CD4-positive, alpha-beta T cell treated with Interleukin-1 beta for 1 hour (primary cell): ENCODE results near the gene OR2AJ1.

Experiments used
- DNase-seq, 2 donors: peaks; one replicate each; pipeline ENCODE4 v3.0.0-alpha.2; 2020 to 2022

The OR2AJ1 gene

DNA sequence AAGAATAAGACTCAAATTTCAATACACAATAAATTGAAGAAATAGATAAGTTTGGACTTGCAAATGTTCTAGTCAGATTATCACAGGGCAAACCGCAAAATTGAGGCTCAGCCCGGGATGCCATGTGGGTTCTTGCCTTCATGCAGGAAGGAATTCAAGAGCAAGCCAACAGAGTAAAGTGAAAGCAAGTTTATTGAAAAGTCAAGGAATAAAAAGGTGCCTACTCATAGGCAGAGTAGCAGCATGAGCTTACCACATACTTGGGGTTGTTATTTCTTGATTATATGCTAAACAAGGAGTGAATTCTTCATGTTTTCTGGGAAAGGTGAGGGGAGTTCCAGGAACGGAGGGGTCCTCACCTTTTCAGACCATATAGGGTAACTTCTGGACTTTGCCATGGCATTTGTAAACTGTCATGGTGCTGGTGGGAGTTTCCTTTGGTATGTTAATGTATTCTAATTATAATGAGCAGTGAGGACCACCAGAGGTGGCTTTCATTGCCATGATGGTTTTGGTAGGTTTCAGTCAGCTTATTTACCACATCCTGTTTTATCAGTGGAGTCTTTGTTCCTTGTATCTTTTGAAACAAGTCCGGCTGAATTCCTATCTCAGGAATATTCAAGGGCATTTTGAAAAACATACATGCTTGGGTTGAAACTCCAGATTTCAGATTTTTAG lies 38.4 kb downstream of the OR2AJ1 start:
- DNase-seq, result no peak

- DNase-seq, result no peak
Measured at GRCh38 chr1:247964933-247965332, 40.2 kb downstream of the OR2AJ1 start, which contains the start of gene OR2AK2. OR2AK2 (plus strand) TSS chr1:247965233; CDS start chr1:247965377, 144 bp downstream.

DNA sequence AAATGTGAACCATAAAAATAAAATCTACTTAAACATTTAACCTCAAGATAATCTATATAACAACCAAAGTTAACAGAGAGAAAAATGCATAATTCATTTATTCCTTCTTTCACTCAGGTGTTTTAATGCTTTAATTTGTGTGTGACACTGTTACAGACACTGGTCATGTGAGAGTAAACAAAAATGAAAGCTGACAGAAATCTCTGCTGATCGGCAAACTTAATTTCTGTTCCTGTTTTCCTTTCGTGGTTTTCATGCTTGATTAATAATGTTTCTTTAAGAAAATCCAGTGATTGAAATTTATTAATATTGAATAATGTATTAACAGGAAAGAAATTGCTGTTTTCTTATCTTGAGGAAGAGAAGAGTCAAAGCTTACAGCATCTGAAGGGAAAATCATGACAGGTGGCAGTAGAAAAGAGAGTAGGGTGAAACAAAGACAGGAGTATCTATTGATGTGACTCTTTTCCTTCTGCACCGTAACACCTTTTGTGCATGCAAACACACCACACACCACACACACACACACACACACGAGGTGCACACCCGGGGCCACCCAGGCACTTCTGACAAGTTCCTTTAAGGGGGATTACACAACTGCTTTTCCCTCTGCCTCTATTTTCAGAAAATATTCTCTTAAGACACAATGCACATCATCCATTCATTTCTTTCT lies 42.0 kb downstream of the OR2AJ1 start:
- DNase-seq, result peak in 1 of 2 donors; percentile 3
